ENCODE data around the gene ZFP82.

- TF ChIP-seq, protein P1, sequence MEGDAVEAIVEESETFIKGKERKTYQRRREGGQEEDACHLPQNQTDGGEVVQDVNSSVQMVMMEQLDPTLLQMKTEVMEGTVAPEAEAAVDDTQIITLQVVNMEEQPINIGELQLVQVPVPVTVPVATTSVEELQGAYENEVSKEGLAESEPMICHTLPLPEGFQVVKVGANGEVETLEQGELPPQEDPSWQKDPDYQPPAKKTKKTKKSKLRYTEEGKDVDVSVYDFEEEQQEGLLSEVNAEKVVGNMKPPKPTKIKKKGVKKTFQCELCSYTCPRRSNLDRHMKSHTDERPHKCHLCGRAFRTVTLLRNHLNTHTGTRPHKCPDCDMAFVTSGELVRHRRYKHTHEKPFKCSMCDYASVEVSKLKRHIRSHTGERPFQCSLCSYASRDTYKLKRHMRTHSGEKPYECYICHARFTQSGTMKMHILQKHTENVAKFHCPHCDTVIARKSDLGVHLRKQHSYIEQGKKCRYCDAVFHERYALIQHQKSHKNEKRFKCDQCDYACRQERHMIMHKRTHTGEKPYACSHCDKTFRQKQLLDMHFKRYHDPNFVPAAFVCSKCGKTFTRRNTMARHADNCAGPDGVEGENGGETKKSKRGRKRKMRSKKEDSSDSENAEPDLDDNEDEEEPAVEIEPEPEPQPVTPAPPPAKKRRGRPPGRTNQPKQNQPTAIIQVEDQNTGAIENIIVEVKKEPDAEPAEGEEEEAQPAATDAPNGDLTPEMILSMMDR (IDR thresholded peaks at IDR 0.05), result no peak
- no peak for TF ChIP-seq POLR2A (IDR thresholded peaks at IDR 0.05)
- no peak for TF ChIP-seq POLR2AphosphoS5 (IDR thresholded peaks at IDR 0.05)
Measured at GRCh38 chr19:36392916-36393673, 25.3 kb downstream of the ZFP82 start.
